Measurements from ENCODE around the gene SLIT3.

- TF ChIP-seq CTCF (IDR thresholded peaks at IDR 0.05) (no peak), POLR2A (IDR thresholded peaks at IDR 0.05) (no peak)
These were observed 131.2 kb downstream of the SLIT3 start for GRCh38 chr5:169169783-169170182.

Measured in right lobe of liver (tissue), 4 donors.